OCI-LY3 (cell line): Measurements from ENCODE around the gene ILF3.

ENCODE experiments used
- EZH2phosphoT487 ChIP-seq: fragments of 200-600 bp; shearing (Covaris generic); IDR thresholded peaks from 2 replicates; pipeline ENCODE4 v1.6.1; 2018; ENCODE audit warnings: antibody characterized with exemption, mixed run types, low read depth
- TF ChIP-seq, protein P1 (sequence below): fragments of 200-600, 300-600 bp; sonication (generic); IDR thresholded peaks from 2 replicates; pipeline ENCODE4 v1.5.1; 2014; ENCODE audit warnings: antibody characterized with exemption, low read length, low read depth

DNA sequence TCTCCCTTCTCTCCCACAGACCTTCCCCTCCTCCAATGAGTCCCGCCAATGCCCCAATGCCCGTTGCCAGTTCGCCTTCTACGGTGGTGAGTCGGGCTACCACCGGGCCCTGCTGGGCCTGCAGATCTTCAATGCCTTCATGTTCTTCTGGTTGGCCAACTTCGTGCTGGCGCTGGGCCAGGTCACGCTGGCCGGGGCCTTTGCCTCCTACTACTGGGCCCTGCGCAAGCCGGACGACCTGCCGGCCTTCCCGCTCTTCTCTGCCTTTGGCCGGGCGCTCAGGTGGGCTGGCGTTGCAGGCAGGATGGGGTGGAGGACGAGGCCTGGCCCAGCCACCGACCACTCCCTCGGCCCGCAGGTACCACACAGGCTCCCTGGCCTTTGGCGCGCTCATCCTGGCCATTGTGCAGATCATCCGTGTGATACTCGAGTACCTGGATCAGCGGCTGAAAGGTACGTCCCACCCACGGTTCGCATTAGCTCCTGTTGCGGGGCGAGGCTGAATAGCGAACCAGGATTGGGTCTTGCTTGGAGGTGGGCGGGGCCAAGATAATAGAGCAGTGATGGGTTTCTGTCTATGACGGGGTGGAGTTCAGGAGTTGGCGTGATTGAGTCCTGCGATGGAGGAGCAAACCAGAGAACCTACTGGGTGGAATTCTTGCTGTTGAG is 17.7 kb upstream of the ILF3 start:
- TF ChIP-seq, protein P1, sequence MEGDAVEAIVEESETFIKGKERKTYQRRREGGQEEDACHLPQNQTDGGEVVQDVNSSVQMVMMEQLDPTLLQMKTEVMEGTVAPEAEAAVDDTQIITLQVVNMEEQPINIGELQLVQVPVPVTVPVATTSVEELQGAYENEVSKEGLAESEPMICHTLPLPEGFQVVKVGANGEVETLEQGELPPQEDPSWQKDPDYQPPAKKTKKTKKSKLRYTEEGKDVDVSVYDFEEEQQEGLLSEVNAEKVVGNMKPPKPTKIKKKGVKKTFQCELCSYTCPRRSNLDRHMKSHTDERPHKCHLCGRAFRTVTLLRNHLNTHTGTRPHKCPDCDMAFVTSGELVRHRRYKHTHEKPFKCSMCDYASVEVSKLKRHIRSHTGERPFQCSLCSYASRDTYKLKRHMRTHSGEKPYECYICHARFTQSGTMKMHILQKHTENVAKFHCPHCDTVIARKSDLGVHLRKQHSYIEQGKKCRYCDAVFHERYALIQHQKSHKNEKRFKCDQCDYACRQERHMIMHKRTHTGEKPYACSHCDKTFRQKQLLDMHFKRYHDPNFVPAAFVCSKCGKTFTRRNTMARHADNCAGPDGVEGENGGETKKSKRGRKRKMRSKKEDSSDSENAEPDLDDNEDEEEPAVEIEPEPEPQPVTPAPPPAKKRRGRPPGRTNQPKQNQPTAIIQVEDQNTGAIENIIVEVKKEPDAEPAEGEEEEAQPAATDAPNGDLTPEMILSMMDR: no peak
- TF ChIP-seq EZH2phosphoT487: no peak
